GM23338 (cell line): ENCODE data around the gene PPIL1. TPM values are rescaled to one million over a fixed set of nuclear protein-coding genes. Genes with fewer than 3 reads are reported as not detected.

Source experiments
- ATAC-seq: fragments of 200-7000 bp; cut with Tn5 transposase; 3 replicates; pipeline ENCODE4 v1.9.1; 2020
- DNase-seq: peaks from one replicate; pipeline ENCODE4 v3.0.0-alpha.2; 2015; ENCODE audit warnings: low spot score
- H2AFZ ChIP-seq: fragments of 200-600 bp; sonication (generic); 2 replicates; pipeline ENCODE4 v1.8.0; 2016; ENCODE audit warnings: antibody characterized with exemption, mild to moderate bottlenecking, moderate library complexity
- H3F3A ChIP-seq: fragments of 200-600 bp; sonication (generic); replicated peaks from 2 replicates; pipeline ENCODE4 v1.8.0; 2017; ENCODE audit warnings: antibody characterized with exemption, mixed run types, low read depth
- H3K27ac ChIP-seq: fragments of 200-600 bp; sonication (generic); 2 replicates; pipeline ENCODE4 v1.6.1; 2016; ENCODE audit warnings: low read depth
- H3K27me3 ChIP-seq: fragments of 200-600 bp; sonication (generic); 2 replicates; pipeline ENCODE4 v1.8.0; 2016; ENCODE audit warnings: mild to moderate bottlenecking, mixed run types, moderate library complexity; ENCODE audit not compliant: insufficient read depth
- H3K36me3 ChIP-seq: fragments of 200-600 bp; sonication (generic); 2 replicates; pipeline ENCODE4 v1.8.0; 2016; ENCODE audit warnings: mild to moderate bottlenecking; ENCODE audit not compliant: insufficient read depth
- H3K4me1 ChIP-seq: fragments of 200-600 bp; sonication (generic); 2 replicates; pipeline ENCODE4 v1.8.0; 2016; ENCODE audit warnings: mild to moderate bottlenecking, moderate library complexity; ENCODE audit not compliant: insufficient read depth
- H3K4me2 ChIP-seq: fragments of 200-600 bp; sonication (generic); 2 replicates; pipeline ENCODE4 v1.7.1; 2017; ENCODE audit warnings: mixed run types
- H3K4me3 ChIP-seq: fragments of 200-600 bp; sonication (generic); 2 replicates; pipeline ENCODE4 v1.6.1; 2016; ENCODE audit warnings: mixed run types
- H3K79me2 ChIP-seq: fragments of 200-600 bp; sonication (generic); replicated peaks from 2 replicates; pipeline ENCODE4 v1.8.0; 2017; ENCODE audit warnings: mild to moderate bottlenecking; ENCODE audit not compliant: insufficient read depth
- H3K9me2 ChIP-seq: fragments of 200-600 bp; sonication (generic); 2 replicates; pipeline ENCODE4 v1.8.0; 2017; ENCODE audit not compliant: insufficient read depth
- H4K20me1 ChIP-seq: fragments of 200-600 bp; sonication (generic); replicated peaks from 2 replicates; pipeline ENCODE4 v1.8.0; 2017; ENCODE audit warnings: mild to moderate bottlenecking; ENCODE audit not compliant: insufficient read depth
- H3K27ac Mint-ChIP-seq: 2 replicates; pipeline ENCODE4 v1.8.0; 2020; ENCODE audit warnings: inconsistent platforms, mild to moderate bottlenecking, moderate library complexity, mixed read lengths
- H3K27me3 Mint-ChIP-seq: 3 replicates; pipeline ENCODE4 v1.8.0; 2022; ENCODE audit warnings: low read depth, mild to moderate bottlenecking, moderate library complexity, mixed read lengths, inconsistent platforms; ENCODE audit not compliant: insufficient read depth, poor library complexity
- H3K36me3 Mint-ChIP-seq: 3 replicates; pipeline ENCODE4 v1.8.0; 2021; ENCODE audit warnings: low read depth, mild to moderate bottlenecking, inconsistent platforms, moderate library complexity, mixed read lengths
- H3K4me1 Mint-ChIP-seq: 3 replicates; pipeline ENCODE4 v1.8.0; 2020; ENCODE audit warnings: mild to moderate bottlenecking, inconsistent platforms, mixed read lengths
- H3K4me3 Mint-ChIP-seq: 3 replicates; pipeline ENCODE4 v1.8.0; 2021; ENCODE audit warnings: moderate library complexity, mild to moderate bottlenecking, inconsistent platforms, mixed read lengths
- H3K9me3 Mint-ChIP-seq: 3 replicates; pipeline ENCODE4 v1.8.0; 2020; ENCODE audit warnings: moderate library complexity, mild to moderate bottlenecking, inconsistent platforms, mixed read lengths
- CREB1 ChIP-seq: fragments of 250-450 bp; sonication (Bioruptor Pico); IDR thresholded peaks from 2 replicates; pipeline ENCODE4 v1.5.0; 2020; ENCODE audit warnings: low read depth, mild to moderate bottlenecking, moderate library complexity
- EZH2 ChIP-seq: fragments of 200-600 bp; sonication (generic); IDR thresholded peaks from one replicate; pipeline ENCODE4 v1.8.0; 2017; ENCODE audit warnings: antibody characterized with exemption, mild to moderate bottlenecking, low read depth; ENCODE audit not compliant: unreplicated experiment
- EZH2phosphoT487 ChIP-seq: fragments of 200-600 bp; sonication (generic); IDR thresholded peaks from one replicate; pipeline ENCODE4 v1.8.1; 2018; ENCODE audit warnings: antibody characterized with exemption; ENCODE audit not compliant: unreplicated experiment
- JUNB ChIP-seq: IDR thresholded peaks from one replicate; pipeline ENCODE4 v1.6.1; 2016; ENCODE audit warnings: antibody characterized with exemption; ENCODE audit not compliant: unreplicated experiment
- NANOG ChIP-seq: IDR thresholded peaks from 2 replicates; pipeline ENCODE4 v1.6.1; 2016; ENCODE audit warnings: antibody characterized with exemption, borderline replicate concordance
- POLR2AphosphoS5 ChIP-seq: IDR thresholded peaks from 2 replicates; pipeline ENCODE4 v1.6.1; 2016; ENCODE audit warnings: antibody characterized with exemption, low read depth
- ZNF114 ChIP-seq: fragments of 250-450 bp; sonication (Bioruptor Pico); IDR thresholded peaks from 2 replicates; pipeline ENCODE4 v1.5.0; 2020; ENCODE audit warnings: mild to moderate bottlenecking, moderate library complexity
- ZNF331 ChIP-seq: fragments of 250-450 bp; sonication (Bioruptor Pico); IDR thresholded peaks from 2 replicates; pipeline ENCODE4 v1.5.0; 2020; ENCODE audit warnings: low read depth, mild to moderate bottlenecking, moderate library complexity
- polyA plus RNA-seq: library from polyadenylated mRNA; unstranded; fragments of >200 nt; fragmentation: Nextera tagmentation; extraction: Ambion mirVana; gene quantifications from 2 replicates; pipeline ENCODE4 v1.2.1, GENCODE V29; 2016
- total RNA-seq: library from RNA; depleted of rRNA; stranded (reverse); fragments of >200 nt; shearing (Covaris generic); gene quantifications from 2 replicates; pipeline ENCODE4 v1.2.3, GENCODE V29; 2014
- TF ChIP-seq, protein P1 (sequence below), 2 experiments: fragments of 200-600 bp in 1 of 2; sonication (generic) in 1 of 2; conservative IDR thresholded peaks; 2 replicates each; pipeline versions ENCODE4 v1.5.1 to v1.6.1; 2016 to 2017; ENCODE audit warnings: antibody characterized with exemption in 2 of 2, low read depth in 2 of 2, mild to moderate bottlenecking in 2 of 2, moderate library complexity in 1 of 2
- TF ChIP-seq, protein P2 (sequence below): fragments of 250-450 bp; sonication (Bioruptor Pico); IDR thresholded peaks from 2 replicates; pipeline ENCODE4 v1.5.0; 2020; ENCODE audit warnings: mild to moderate bottlenecking, moderate library complexity
- TF ChIP-seq, protein P3 (sequence below): IDR thresholded peaks from one replicate; pipeline ENCODE4 v1.6.1; 2018; ENCODE audit warnings: antibody characterized with exemption; ENCODE audit not compliant: unreplicated experiment
- TF ChIP-seq, protein P4 (sequence below): IDR thresholded peaks from 2 replicates; pipeline ENCODE4 v1.6.1; 2016; ENCODE audit warnings: antibody characterized with exemption

Gene PPIL1
- total and polyA plus RNA-seq, 2 experiments from 2014 or later = 57.3 to 79.4 TPM

DNA sequence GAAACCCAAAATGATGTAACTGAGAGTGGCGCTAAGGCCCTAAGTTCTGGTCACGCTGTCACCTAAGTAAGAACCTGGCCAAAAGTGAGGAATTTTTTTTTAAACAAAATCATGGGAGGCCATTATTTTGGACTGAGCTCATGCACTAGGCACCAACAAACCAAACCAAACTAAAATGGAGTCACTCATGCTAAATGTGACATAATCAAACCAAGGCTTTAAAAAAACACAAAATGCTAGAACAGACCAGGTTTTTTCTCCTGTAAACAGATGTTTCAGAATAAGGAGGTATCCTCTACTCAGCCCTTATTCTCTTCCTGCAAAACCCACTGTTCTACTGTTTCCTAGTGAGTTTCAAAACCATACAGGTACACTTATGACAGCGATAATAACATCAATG lies 10.0 kb upstream of the PPIL1 start:
- Histone ChIP-seq H3F3A (no peaks in the 10 kb centered on the region), H3K4me2 (no peak overlapping the region), H3K9me2 (no peaks in the 10 kb centered on the region), H3K4me3 (no peak overlapping the region), H4K20me1 (no peaks in the 10 kb centered on the region), H3K4me1 (peaks cover 9% of the 10 kb centered on the region; the same call in 1 of the 2 replicates), H3K27ac (no peak overlapping the region), H3K79me2 (no peaks in the 10 kb centered on the region), H3K36me3 (no peaks in the 10 kb centered on the region), H2AFZ (peak overlapping the region; percentile 80), H3K27me3 (no peaks in the 10 kb centered on the region)
- DNase-seq (no peak), ATAC-seq (no peak)
- peaks cover 10% of the 10 kb centered on the region; the same call in 2 of the 3 replicates for H3K9me3 Mint-ChIP-seq
- no peak overlapping the region for H3K4me3 Mint-ChIP-seq
- no peak overlapping the region for H3K27ac Mint-ChIP-seq
- H3K27me3 Mint-ChIP-seq = no peaks in the 10 kb centered on the region
- H3K36me3 Mint-ChIP-seq = no peaks in the 10 kb centered on the region; the same call in 2 of the 3 replicates
- TF ChIP-seq EZH2 = no peak
- TF ChIP-seq, protein P1, sequence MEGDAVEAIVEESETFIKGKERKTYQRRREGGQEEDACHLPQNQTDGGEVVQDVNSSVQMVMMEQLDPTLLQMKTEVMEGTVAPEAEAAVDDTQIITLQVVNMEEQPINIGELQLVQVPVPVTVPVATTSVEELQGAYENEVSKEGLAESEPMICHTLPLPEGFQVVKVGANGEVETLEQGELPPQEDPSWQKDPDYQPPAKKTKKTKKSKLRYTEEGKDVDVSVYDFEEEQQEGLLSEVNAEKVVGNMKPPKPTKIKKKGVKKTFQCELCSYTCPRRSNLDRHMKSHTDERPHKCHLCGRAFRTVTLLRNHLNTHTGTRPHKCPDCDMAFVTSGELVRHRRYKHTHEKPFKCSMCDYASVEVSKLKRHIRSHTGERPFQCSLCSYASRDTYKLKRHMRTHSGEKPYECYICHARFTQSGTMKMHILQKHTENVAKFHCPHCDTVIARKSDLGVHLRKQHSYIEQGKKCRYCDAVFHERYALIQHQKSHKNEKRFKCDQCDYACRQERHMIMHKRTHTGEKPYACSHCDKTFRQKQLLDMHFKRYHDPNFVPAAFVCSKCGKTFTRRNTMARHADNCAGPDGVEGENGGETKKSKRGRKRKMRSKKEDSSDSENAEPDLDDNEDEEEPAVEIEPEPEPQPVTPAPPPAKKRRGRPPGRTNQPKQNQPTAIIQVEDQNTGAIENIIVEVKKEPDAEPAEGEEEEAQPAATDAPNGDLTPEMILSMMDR (conservative IDR thresholded peaks at IDR 0.05; ENCODE audit: low read depth in 2 of 2) = no peak
- TF ChIP-seq, protein P2, sequence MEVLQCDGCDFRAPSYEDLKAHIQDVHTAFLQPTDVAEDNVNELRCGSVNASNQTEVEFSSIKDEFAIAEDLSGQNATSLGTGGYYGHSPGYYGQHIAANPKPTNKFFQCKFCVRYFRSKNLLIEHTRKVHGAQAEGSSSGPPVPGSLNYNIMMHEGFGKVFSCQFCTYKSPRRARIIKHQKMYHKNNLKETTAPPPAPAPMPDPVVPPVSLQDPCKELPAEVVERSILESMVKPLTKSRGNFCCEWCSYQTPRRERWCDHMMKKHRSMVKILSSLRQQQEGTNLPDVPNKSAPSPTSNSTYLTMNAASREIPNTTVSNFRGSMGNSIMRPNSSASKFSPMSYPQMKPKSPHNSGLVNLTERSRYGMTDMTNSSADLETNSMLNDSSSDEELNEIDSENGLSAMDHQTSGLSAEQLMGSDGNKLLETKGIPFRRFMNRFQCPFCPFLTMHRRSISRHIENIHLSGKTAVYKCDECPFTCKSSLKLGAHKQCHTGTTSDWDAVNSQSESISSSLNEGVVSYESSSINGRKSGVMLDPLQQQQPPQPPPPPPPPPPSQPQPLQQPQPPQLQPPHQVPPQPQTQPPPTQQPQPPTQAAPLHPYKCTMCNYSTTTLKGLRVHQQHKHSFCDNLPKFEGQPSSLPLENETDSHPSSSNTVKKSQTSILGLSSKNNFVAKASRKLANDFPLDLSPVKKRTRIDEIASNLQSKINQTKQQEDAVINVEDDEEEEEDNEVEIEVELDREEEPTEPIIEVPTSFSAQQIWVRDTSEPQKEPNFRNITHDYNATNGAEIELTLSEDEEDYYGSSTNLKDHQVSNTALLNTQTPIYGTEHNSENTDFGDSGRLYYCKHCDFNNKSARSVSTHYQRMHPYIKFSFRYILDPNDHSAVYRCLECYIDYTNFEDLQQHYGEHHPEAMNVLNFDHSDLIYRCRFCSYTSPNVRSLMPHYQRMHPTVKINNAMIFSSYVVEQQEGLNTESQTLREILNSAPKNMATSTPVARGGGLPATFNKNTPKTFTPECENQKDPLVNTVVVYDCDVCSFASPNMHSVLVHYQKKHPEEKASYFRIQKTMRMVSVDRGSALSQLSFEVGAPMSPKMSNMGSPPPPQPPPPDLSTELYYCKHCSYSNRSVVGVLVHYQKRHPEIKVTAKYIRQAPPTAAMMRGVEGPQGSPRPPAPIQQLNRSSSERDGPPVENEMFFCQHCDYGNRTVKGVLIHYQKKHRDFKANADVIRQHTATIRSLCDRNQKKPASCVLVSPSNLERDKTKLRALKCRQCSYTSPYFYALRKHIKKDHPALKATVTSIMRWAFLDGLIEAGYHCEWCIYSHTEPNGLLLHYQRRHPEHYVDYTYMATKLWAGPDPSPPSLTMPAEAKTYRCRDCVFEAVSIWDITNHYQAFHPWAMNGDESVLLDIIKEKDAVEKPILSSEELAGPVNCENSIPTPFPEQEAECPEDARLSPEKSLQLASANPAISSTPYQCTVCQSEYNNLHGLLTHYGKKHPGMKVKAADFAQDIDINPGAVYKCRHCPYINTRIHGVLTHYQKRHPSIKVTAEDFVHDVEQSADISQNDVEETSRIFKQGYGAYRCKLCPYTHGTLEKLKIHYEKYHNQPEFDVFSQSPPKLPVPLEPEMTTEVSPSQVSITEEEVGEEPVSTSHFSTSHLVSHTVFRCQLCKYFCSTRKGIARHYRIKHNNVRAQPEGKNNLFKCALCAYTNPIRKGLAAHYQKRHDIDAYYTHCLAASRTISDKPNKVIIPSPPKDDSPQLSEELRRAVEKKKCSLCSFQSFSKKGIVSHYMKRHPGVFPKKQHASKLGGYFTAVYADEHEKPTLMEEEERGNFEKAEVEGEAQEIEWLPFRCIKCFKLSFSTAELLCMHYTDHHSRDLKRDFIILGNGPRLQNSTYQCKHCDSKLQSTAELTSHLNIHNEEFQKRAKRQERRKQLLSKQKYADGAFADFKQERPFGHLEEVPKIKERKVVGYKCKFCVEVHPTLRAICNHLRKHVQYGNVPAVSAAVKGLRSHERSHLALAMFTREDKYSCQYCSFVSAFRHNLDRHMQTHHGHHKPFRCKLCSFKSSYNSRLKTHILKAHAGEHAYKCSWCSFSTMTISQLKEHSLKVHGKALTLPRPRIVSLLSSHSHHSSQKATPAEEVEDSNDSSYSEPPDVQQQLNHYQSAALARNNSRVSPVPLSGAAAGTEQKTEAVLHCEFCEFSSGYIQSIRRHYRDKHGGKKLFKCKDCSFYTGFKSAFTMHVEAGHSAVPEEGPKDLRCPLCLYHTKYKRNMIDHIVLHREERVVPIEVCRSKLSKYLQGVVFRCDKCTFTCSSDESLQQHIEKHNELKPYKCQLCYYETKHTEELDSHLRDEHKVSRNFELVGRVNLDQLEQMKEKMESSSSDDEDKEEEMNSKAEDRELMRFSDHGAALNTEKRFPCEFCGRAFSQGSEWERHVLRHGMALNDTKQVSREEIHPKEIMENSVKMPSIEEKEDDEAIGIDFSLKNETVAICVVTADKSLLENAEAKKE = no peak
- TF ChIP-seq, protein P3, sequence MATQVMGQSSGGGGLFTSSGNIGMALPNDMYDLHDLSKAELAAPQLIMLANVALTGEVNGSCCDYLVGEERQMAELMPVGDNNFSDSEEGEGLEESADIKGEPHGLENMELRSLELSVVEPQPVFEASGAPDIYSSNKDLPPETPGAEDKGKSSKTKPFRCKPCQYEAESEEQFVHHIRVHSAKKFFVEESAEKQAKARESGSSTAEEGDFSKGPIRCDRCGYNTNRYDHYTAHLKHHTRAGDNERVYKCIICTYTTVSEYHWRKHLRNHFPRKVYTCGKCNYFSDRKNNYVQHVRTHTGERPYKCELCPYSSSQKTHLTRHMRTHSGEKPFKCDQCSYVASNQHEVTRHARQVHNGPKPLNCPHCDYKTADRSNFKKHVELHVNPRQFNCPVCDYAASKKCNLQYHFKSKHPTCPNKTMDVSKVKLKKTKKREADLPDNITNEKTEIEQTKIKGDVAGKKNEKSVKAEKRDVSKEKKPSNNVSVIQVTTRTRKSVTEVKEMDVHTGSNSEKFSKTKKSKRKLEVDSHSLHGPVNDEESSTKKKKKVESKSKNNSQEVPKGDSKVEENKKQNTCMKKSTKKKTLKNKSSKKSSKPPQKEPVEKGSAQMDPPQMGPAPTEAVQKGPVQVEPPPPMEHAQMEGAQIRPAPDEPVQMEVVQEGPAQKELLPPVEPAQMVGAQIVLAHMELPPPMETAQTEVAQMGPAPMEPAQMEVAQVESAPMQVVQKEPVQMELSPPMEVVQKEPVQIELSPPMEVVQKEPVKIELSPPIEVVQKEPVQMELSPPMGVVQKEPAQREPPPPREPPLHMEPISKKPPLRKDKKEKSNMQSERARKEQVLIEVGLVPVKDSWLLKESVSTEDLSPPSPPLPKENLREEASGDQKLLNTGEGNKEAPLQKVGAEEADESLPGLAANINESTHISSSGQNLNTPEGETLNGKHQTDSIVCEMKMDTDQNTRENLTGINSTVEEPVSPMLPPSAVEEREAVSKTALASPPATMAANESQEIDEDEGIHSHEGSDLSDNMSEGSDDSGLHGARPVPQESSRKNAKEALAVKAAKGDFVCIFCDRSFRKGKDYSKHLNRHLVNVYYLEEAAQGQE = no peak
- TF ChIP-seq ZNF114 (CRISPR knock-in tag) = no peak
- TF ChIP-seq CREB1 (CRISPR knock-in tag) = no peak
- no peak for TF ChIP-seq POLR2AphosphoS5
- no peak for TF ChIP-seq ZNF331
- no peak for TF ChIP-seq EZH2phosphoT487
- TF ChIP-seq NANOG = no peak
- TF ChIP-seq, protein P4, sequence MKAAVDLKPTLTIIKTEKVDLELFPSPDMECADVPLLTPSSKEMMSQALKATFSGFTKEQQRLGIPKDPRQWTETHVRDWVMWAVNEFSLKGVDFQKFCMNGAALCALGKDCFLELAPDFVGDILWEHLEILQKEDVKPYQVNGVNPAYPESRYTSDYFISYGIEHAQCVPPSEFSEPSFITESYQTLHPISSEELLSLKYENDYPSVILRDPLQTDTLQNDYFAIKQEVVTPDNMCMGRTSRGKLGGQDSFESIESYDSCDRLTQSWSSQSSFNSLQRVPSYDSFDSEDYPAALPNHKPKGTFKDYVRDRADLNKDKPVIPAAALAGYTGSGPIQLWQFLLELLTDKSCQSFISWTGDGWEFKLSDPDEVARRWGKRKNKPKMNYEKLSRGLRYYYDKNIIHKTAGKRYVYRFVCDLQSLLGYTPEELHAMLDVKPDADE = no peak
- TF ChIP-seq JUNB = no peak
- H3K4me1 Mint-ChIP-seq = peaks cover 8% of the 10 kb centered on the region; the same call in 2 of the 3 replicates
